Mucosa of descending colon (tissue), 3 donors: ENCODE measurements around the gene ZNF74. TPM values are rescaled to one million over a fixed set of nuclear protein-coding genes. Genes with fewer than 3 reads are reported as not detected.
A peak's percentile ranks its signal among the peaks of the same experiment; 100 is the strongest.
"Not testable (repeated sequence)": the region's sequence is repeated elsewhere in the genome, so short reads cannot be mapped to it uniquely, and the experiment has no call there.

Experiments
- ATAC-seq: fragments of 200-7000 bp; cut with Tn5 transposase; one replicate; pipeline ENCODE4 v1.9.1; 2020; ENCODE audit warnings: mild to moderate bottlenecking, moderate library complexity
- DNase-seq, 3 donors: peaks; one replicate each; pipeline ENCODE4 v3.0.0-alpha.2; 2020
- H3K36me3 ChIP-seq: fragments of 200-600 bp; one replicate; pipeline ENCODE4 v1.8.0; 2021; ENCODE audit warnings: low read depth, mild to moderate bottlenecking
- H3K4me1 ChIP-seq: fragments of 200-600 bp; one replicate; pipeline ENCODE4 v1.8.0; 2021; ENCODE audit warnings: low read depth, mild to moderate bottlenecking
- H3K4me3 ChIP-seq: fragments of 200-600 bp; one replicate; pipeline ENCODE4 v1.8.0; 2021; ENCODE audit warnings: mild to moderate bottlenecking
- H3K9me3 ChIP-seq: fragments of 200-600 bp; one replicate; pipeline ENCODE4 v1.8.0; 2021; ENCODE audit warnings: mild to moderate bottlenecking
- intact Hi-C, 2 donors: fragments of 100-400 bp; cut with DNase I in 1 of 2; cut with micrococcal nuclease in 1 of 2; formaldehyde crosslinking; loops; one replicate each; pipeline versions ENCODE4 v1.11.0 to v1.11.1; 2022; cut with DNase I, micrococcal nuclease
- long read RNA-seq, 2 donors: library from polyadenylated mRNA; unstranded; transcript quantifications; one replicate each; pipeline ENCODE4 v2.0.0, GENCODE V29; 2019 to 2021
- total RNA-seq, 3 donors: library from RNA; stranded (reverse); fragmentation: NEBNext Ultra II Directional in 2 of 3; extraction: Animal tissue kit (Norgen Biotek cat#: 25700) in 2 of 3; gene quantifications; one replicate each; pipeline versions ENCODE4 v1.2.1 to v1.2.4, GENCODE V29; 2021 to 2023
- TF ChIP-seq, protein P1 (sequence below): fragments of 200-600 bp; IDR thresholded peaks from one replicate; pipeline ENCODE4 v1.8.0; 2022; ENCODE audit warnings: antibody characterized with exemption, mild to moderate bottlenecking
- donor health status: DM: no; HTN: no; CAD: no; lungs with moderate emphysema.
- donor health status: DM: no; HTN: no; CAD: no.
- donor health status: DM: no; HTN: yes; CAD: no.

The ZNF74 gene
- 10 to 100 TPM in 1 of 3 donors, 1 to 10 TPM in 2; 4.2 to 14.4 (median 4.8) TPM for total RNA-seq
- long read RNA-seq, donor 1, transcript ZNF74-203 (4 exons, 2,789 nt): minor isoform, 8 of 28 reads
- long read RNA-seq, donor 1, transcript ZNF74-202 (5 exons, 3,159 nt): major isoform, 14 of 28 reads
- long read RNA-seq, donor 1, partial matches to known transcripts: 1 of 28 reads
- long read RNA-seq, donor 1, other reads (novel, unspliced or antisense): 2 of 28 reads
- long read RNA-seq, donor 2, partial matches to known transcripts: 0 of 2 reads
- long read RNA-seq, donor 2, other reads (novel, unspliced or antisense): 0 of 2 reads

DNA sequence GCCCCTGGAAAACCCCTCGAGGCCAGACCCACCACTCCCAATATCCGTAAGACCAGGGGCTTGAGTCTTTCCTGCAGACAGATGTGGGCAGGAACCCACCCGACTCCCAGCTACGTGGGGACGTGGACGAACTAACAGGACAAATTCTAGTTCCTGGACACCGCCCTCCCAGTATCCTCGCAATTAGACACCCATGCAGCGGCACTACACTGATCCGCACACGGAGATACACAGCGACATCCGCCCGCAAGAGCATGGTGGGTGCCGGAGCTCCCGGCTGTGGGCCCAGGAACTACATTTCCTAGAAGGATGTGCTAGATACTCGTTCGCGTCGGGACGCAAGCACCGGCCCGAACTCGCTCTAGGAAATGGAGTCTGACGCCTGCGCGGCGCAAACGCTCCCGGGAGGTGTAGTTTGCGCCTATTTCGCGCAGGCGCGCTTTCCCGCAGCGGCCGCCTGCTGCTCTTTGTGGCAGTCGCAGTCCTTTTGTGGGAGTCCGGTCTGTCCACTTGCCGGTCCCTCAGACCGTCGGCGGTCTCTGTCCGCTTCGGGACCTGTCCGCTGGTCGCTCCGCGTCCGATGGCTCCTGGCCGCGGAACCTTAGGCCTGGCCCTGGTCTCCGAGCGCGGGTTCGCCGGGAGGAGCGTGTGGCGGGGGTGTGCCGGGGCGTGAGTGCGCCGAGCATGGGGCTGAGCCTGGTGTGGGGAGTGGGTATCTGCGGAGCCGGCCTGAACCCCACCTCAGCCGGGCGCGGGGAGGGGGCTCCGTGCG lies at the start of gene ZNF74:
TSS of gene ZNF74 (plus strand) at position 447 of the 772 bp plus-strand sequence. CDS start 478 bp downstream, outside the sequence.
- Histone ChIP-seq H3K4me3 (peak within 1 kb of the TSS; percentile 38), H3K36me3 (no peaks in the 10 kb centered on the region), H3K4me1 (peaks cover 12% of the 10 kb centered on the region), H3K9me3 (no peaks in the 10 kb centered on the region)
- peak; percentile 99 for ATAC-seq
- TF ChIP-seq, protein P1, sequence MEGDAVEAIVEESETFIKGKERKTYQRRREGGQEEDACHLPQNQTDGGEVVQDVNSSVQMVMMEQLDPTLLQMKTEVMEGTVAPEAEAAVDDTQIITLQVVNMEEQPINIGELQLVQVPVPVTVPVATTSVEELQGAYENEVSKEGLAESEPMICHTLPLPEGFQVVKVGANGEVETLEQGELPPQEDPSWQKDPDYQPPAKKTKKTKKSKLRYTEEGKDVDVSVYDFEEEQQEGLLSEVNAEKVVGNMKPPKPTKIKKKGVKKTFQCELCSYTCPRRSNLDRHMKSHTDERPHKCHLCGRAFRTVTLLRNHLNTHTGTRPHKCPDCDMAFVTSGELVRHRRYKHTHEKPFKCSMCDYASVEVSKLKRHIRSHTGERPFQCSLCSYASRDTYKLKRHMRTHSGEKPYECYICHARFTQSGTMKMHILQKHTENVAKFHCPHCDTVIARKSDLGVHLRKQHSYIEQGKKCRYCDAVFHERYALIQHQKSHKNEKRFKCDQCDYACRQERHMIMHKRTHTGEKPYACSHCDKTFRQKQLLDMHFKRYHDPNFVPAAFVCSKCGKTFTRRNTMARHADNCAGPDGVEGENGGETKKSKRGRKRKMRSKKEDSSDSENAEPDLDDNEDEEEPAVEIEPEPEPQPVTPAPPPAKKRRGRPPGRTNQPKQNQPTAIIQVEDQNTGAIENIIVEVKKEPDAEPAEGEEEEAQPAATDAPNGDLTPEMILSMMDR: no peak
- intact Hi-C loops: no loop called here
- peak; percentile 90 to 92 (median 91) for DNase-seq

DNA sequence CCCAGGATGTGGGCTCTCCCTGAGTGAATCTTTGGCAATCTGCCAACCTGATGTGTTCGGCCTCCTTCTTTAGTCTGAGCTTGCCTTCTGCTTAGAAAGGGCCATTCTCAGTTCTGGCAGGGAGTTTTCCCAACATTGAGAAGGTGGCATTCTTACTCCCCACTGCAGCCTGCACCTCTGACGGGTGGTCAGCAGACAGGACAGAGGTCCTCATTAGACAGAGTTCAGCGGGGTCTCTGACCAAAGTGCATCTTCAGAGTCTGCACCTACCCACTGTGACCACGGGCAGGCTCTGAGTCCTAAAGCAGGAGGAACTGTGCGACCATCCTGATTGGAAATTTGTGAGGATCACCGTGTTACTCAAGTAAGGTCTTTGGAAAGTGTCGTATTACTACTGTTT lies 47.4 kb upstream of the ZNF74 start:
- ATAC-seq, intact Hi-C loops, H3K4me1 ChIP-seq, H3K4me3 ChIP-seq, H3K9me3 ChIP-seq, DNase-seq, H3K36me3 ChIP-seq: not testable (repeated sequence)

DNA sequence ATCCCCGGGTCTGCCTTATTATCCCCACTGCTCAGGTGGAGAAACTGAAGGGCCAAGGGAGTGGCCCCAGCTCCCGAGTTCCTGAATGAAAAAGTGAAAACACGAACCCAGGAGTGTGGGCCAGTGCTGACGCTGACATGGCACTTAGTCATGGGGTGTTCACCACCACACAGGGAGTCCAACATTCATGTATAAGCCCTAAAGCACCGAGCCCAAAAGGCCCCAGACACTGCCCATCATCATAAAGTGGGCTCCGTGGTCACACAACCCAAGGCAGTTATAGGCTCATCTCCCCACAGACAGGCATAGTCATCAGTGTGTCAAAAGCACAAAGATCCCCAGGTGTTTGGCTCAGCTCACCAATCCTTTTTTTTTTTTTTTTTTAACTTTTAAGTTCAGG lies 41.4 kb upstream of the ZNF74 start:
- intact Hi-C loops, DNase-seq, H3K36me3 ChIP-seq, H3K4me3 ChIP-seq, ATAC-seq, H3K4me1 ChIP-seq, H3K9me3 ChIP-seq: not testable (repeated sequence)

DNA sequence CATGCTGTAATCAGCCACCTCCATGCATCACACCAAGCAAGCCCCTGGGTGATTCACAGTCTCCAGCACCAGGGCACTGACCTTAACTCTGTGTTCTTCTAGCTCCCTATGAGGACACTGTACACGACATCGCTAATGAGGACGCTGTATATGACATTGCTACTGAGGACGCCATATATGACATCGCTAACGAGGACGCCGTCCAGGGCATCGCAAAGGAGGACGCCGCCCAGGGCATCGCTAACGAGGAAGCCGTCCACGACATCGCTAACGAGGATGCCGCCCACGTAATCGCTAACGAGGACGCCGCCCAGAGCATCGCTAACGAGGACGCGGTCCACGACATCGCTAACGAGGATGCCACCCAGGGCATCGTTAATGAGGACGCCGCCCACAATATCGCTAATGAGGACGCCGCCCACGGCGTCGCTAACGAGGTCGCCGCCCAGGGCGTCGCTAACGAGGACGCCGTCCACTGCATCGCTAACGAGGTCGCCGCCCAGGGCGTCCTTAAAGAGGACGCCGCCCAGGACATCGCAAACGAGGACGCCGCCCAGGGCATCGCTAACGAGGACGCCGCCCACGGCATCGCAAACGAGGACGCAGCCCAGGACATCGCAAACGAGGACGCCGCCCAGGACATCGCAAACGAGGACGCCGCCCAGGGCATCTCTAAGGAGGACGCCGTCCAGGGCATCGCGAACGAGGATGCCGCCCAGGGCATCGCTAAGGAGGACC lies 39.5 kb upstream of the ZNF74 start:
- no peaks in the 10 kb centered on the region for H3K36me3 ChIP-seq
- no peak overlapping the region for H3K4me3 ChIP-seq
- no peak for DNase-seq
- intact Hi-C loops: no loop called here
- TF ChIP-seq, protein P1: no peak
- H3K4me1 ChIP-seq: no peaks in the 10 kb centered on the region
- no peaks in the 10 kb centered on the region for H3K9me3 ChIP-seq
- ATAC-seq: no peak

DNA sequence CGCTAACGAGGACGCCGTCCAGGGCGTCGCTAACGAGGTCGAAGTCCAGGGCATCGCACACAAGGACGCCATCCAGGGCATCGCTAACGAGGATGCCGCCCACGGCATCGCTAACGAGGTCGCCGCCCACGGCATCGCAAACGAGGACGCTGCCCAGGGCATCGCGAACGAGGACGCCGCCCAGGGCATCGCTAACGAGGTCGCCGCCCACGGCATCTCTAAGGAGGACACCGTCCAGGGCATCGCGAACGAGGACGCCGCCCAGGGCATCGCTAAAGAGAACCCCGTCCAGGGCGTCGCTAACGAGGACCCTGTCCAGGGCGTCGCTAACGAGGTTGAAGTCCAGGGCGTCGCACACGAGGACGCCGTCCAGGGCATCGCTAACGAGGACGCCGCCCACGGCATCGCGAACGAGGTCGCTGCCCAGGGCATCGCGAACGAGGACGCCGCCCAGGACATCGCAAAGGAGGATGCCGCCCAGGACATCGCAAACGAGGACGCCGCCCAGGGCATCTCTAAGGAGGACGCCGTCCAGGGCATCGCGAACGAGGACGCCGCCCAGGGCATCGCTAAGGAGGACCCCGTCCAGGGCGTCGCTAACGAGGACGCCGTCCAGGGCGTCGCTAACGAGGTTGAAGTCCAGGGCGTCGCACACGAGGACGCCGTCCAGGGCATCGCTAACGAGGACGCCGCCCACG lies 37.9 kb upstream of the ZNF74 start:
- H3K36me3 ChIP-seq, DNase-seq, ATAC-seq, H3K4me1 ChIP-seq, H3K4me3 ChIP-seq, H3K9me3 ChIP-seq, intact Hi-C loops: not testable (repeated sequence)

DNA sequence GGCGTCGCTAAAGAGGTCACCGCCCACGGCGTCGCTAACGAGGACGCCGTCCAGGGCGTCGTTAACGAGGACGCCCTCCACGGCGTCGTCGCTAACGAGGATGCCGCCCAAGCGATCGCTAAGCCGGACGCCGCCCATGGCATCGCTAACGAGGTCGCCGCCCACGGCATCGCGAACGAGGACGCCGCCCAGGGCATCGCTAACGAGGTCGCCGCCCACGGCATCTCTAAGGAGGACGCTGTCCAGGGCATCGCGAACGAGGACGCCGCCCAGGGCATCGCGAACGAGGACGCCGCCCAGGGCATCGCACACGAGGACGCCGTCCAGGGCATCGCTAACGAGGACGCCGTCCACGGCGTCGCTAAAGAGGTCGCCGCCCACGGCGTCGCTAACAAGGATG lies 37.0 kb upstream of the ZNF74 start:
- intact Hi-C loops, H3K4me3 ChIP-seq, ATAC-seq, H3K4me1 ChIP-seq, H3K36me3 ChIP-seq, DNase-seq, H3K9me3 ChIP-seq: not testable (repeated sequence)

DNA sequence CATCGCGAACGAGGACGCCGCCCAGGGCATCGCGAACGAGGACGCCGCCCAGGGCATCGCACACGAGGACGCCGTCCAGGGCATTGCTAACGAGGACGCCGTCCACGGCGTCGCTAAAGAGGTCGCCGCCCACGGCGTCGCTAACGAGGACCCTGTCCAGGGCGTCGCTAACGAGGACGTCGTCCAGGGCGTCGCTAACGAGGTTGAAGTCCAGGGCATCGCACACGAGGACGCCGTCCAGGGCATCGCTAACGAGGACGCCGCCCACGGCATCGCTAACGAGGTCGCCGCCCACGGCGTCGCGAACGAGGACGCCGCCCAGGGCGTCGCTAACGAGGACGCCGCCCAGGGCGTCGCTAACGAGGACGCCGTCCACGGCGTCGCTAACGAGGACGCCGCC lies 36.0 kb upstream of the ZNF74 start:
- intact Hi-C loops, H3K9me3 ChIP-seq, H3K36me3 ChIP-seq, H3K4me1 ChIP-seq, ATAC-seq, H3K4me3 ChIP-seq, DNase-seq: not testable (repeated sequence)

DNA sequence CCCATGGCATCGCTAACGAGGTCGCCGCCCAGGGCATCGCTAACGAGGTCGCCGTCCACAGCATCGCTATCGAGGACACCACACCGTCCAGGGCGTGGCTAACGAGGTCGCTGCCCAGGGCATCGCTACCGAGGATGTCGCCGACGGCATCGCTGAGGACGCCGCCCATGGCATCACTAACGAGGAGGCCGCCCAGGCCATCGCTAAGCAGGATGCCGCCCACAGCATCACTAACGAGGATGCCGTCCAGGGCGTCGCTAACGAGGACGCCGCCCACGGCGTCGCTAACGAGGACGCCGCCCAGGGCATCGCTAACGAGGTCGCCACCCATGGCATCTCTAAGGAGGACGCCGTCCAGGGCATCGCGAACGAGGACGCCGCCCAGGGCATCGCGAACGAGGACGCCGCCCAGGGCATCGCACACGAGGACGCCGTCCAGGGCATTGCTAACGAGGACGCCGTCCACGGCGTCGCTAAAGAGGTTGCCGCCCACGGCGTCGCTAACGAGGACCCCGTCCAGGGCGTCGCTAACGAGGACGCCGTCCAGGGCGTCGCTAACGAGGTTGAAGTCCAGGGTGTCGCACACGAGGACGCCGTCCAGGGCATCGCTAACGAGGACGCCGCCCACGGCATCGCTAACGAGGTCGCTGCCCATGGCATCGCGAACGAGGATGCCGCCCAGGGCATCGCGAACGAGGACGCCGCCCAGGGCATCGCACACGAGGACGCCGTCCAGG lies 35.3 kb upstream of the ZNF74 start:
- not testable (repeated sequence) for H3K36me3 ChIP-seq

DNA sequence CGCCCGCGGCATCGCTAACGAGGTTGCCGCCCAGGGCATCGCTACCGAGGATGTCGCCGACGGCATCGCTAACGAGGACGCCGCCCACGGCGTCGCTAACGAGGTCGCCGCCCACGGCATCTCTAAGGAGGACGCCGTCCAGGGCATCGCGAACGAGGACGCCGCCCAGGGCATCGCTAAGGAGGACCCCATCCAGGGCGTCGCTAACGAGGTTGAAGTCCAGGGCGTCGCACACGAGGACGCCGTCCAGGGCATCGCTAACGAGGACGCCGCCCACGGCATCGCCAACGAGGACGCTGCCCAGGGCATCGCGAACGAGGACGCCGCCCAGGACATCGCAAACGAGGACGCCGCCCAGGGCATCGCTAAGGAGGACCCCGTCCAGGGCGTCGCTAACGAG lies 33.7 kb upstream of the ZNF74 start:
- H3K36me3 ChIP-seq, DNase-seq, H3K9me3 ChIP-seq, ATAC-seq, H3K4me3 ChIP-seq, intact Hi-C loops, H3K4me1 ChIP-seq: not testable (repeated sequence)

More for the DNA sequence above, 35.3 kb upstream of the ZNF74 start:
- H3K4me3 ChIP-seq, H3K9me3 ChIP-seq, DNase-seq, ATAC-seq, intact Hi-C loops, H3K4me1 ChIP-seq: not testable (repeated sequence)

DNA sequence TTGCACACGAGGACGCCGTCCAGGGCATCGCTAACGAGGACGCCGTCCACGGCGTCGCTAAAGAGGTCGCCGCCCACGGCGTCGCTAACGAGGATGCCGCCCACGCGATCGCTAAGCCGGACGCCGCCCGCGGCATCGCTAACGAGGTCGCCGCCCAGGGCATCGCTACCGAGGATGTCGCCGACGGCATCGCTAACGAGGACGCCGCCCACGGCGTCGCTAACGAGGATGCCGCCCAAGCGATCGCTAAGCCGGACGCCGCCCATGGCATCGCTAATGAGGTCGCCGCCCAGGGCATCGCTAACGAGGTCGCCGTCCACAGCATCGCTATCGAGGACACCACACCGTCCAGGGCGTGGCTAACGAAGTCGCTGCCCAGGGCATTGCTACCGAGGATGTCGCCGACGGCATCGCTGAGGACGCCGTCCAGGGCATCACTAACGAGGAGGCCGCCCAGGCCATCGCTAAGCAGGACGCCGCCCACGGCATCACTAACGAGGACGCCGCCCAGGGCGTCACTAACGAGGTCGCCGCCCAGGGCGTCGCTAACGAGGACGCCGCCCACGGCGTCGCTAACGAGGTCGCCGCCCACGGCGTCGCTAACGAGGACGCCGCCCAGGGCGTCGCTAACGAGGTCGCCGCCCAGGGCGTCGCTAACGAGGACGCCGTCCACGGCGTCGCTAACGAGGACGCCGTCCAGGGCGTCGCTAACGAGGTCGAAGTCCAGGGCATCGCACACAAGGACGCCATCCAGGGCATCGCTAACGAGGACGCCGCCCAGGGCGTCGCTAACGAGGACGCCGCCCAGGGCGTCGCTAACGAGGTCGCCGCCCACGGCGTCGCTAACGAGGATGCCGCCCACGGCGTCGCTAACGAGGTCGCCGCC lies 32.8 kb upstream of the ZNF74 start:
- H3K36me3 ChIP-seq: not testable (repeated sequence)

More for the DNA sequence above, 32.8 kb upstream of the ZNF74 start:
- H3K4me3 ChIP-seq, H3K9me3 ChIP-seq, H3K4me1 ChIP-seq, intact Hi-C loops, ATAC-seq, DNase-seq: not testable (repeated sequence)
